ENCODE measurements around the gene ZBTB17.

Gene ZBTB17

GRCh38 chr1:15946571-15947381 lies 29.1 kb downstream of the ZBTB17 start:
- DNase-seq = no peak

- no peak for DNase-seq
These were observed 30.0 kb downstream of the ZBTB17 start for GRCh38 chr1:15945832-15946448.

- DNase-seq = no peak
These were observed 30.7 kb downstream of the ZBTB17 start for GRCh38 chr1:15945011-15945831.

GRCh38 chr1:15944308-15945010 lies 31.4 kb downstream of the ZBTB17 start:
- DNase-seq = no peak

- no peak for DNase-seq
These were observed 32.0 kb downstream of the ZBTB17 start for GRCh38 chr1:15943992-15944307.

- no peak for DNase-seq
These were observed 32.4 kb downstream of the ZBTB17 start for GRCh38 chr1:15943328-15943991.

GRCh38 chr1:15942661-15943327 lies 33.1 kb downstream of the ZBTB17 start:
- no peak for DNase-seq

GRCh38 chr1:15941899-15942660 lies 33.8 kb downstream of the ZBTB17 start:
- DNase-seq = no peak

GRCh38 chr1:15941044-15941840 lies 34.7 kb downstream of the ZBTB17 start:
- no peak for DNase-seq

- no peak for DNase-seq
These were observed 35.5 kb downstream of the ZBTB17 start for GRCh38 chr1:15940110-15941043.

GRCh38 chr1:15939181-15940109 lies 36.5 kb downstream of the ZBTB17 start:
- DNase-seq = no peak

- DNase-seq = no peak
These were observed 37.2 kb downstream of the ZBTB17 start for GRCh38 chr1:15938628-15939161.

- DNase-seq = no peak
These were observed 38.2 kb downstream of the ZBTB17 start for GRCh38 chr1:15937706-15938168.

GRCh38 chr1:15937146-15937545 lies 38.8 kb downstream of the ZBTB17 start:
- no peak for DNase-seq

GRCh38 chr1:15936025-15936424 lies 39.9 kb downstream of the ZBTB17 start:
- no peak for DNase-seq

- no peak for DNase-seq
These were observed 40.6 kb downstream of the ZBTB17 start for GRCh38 chr1:15935056-15935950.

Data from NCI-H226 (cell line).